ENCODE results near the gene TMEM135. TPM values are rescaled to one million over a fixed set of nuclear protein-coding genes. Genes with fewer than 3 reads are reported as not detected.
A peak's percentile ranks its signal among the peaks of the same experiment; 100 is the strongest.

The TMEM135 gene
- total RNA-seq, 1 experiment from 2014 or later, result 65.5 TPM

GRCh38 chr11:87141980-87142514 lies 104.3 kb downstream of the TMEM135 start:
- Histone ChIP-seq H3K36me3 (ENCODE audit: control insufficient read depth, insufficient read depth, low read length) (no peaks in the 10 kb centered on the region), H3K4me3 (ENCODE audit: low read depth in 2 of 2, low read length in 2 of 2) (no peak overlapping the region), H3K9me3 (ENCODE audit: control insufficient read depth, insufficient read depth, low read depth, low read length) (no peaks in the 10 kb centered on the region), H3K4me1 (ENCODE audit: control insufficient read depth, insufficient read depth, low read length) (peaks cover 11% of the 10 kb centered on the region), H3K27me3 (ENCODE audit: control insufficient read depth, insufficient read depth, low read length) (no peaks in the 10 kb centered on the region), H3K27ac (ENCODE audit: low read length) (no peak overlapping the region)
- no peak for TF ChIP-seq REST (IDR thresholded peaks at IDR 0.05; ENCODE audit: insufficient read depth in 1 of 2, low read depth in 2 of 2, low read length in 1 of 2)
- no peak for TF ChIP-seq SIN3A (IDR thresholded peaks at IDR 0.05; ENCODE audit: borderline replicate concordance, insufficient read depth, low read depth, low read length)
- TF ChIP-seq POLR2AphosphoS5 (IDR thresholded peaks at IDR 0.05; ENCODE audit: low read depth, low read length), result no peak
- TF ChIP-seq CTCF (IDR thresholded peaks at IDR 0.05), result no peak
- TF ChIP-seq TCF7L2 (IDR thresholded peaks at IDR 0.05; ENCODE audit: low read depth, low read length), result no peak
- in situ Hi-C loops (cut with HindIII; ENCODE audit: low pct_unique_long_range_greater_than_20kb, low sequenced_read_pairs), result no loop called here
- intact Hi-C loops (cut with micrococcal nuclease; ENCODE audit: unreplicated experiment), result no loop called here
- no TSS peak for BruUV-seq (replicated peaks)
- ChIA-PET POLR2A (no interaction called here), CTCF (no interaction called here)
- DNase-seq (ENCODE audit: low read depth, low spot score) (no peak), ATAC-seq (peak; percentile 62; the same call in 1 of the 2 replicates)

- H3K27me3 ChIP-seq (ENCODE audit: control insufficient read depth, insufficient read depth, low read length), result no peaks in the 10 kb centered on the region
- intact Hi-C loops (cut with micrococcal nuclease; ENCODE audit: unreplicated experiment) (no loop called here), in situ Hi-C loops (cut with HindIII; ENCODE audit: low pct_unique_long_range_greater_than_20kb, low sequenced_read_pairs) (no loop called here)
- no peak overlapping the region for H3K27ac ChIP-seq (ENCODE audit: low read length)
- H3K9me3 ChIP-seq (ENCODE audit: control insufficient read depth, insufficient read depth, low read depth, low read length), result no peaks in the 10 kb centered on the region
- CTCF ChIA-PET, result interaction anchor here (0.6 kb wide), 1 partner anchor 93 kb away, joined by 3 read pairs; no protein-coding TSS in a partner anchor
- TF ChIP-seq TCF7L2 (IDR thresholded peaks at IDR 0.05; ENCODE audit: low read depth, low read length), result no peak
- DNase-seq (ENCODE audit: low read depth, low spot score) (no peak), ATAC-seq (no peak)
- peaks cover 11% of the 10 kb centered on the region for H3K4me1 ChIP-seq (ENCODE audit: control insufficient read depth, insufficient read depth, low read length)
- no peaks in the 10 kb centered on the region for H3K36me3 ChIP-seq (ENCODE audit: control insufficient read depth, insufficient read depth, low read length)
- no peak overlapping the region for H3K4me3 ChIP-seq (ENCODE audit: low read depth in 2 of 2, low read length in 2 of 2)
- BruUV-seq (replicated peaks), result no TSS peak
- POLR2A ChIA-PET, result no interaction called here
Observed at GRCh38 chr11:87142594-87142993, 104.9 kb downstream of the TMEM135 start.

- Histone ChIP-seq H3K9me3 (ENCODE audit: control insufficient read depth, insufficient read depth, low read depth, low read length) (no peaks in the 10 kb centered on the region), H3K27me3 (ENCODE audit: control insufficient read depth, insufficient read depth, low read length) (no peaks in the 10 kb centered on the region), H3K27ac (ENCODE audit: low read length) (no peak overlapping the region), H3K4me1 (ENCODE audit: control insufficient read depth, insufficient read depth, low read length) (peaks cover 11% of the 10 kb centered on the region), H3K36me3 (ENCODE audit: control insufficient read depth, insufficient read depth, low read length) (no peaks in the 10 kb centered on the region), H3K4me3 (ENCODE audit: low read depth in 2 of 2, low read length in 2 of 2) (no peak overlapping the region)
- in situ Hi-C loops (cut with HindIII; ENCODE audit: low pct_unique_long_range_greater_than_20kb, low sequenced_read_pairs), result no loop called here
- ChIA-PET CTCF (no interaction called here), POLR2A (no interaction called here)
- no peak for DNase-seq (ENCODE audit: low read depth, low spot score)
- BruUV-seq (replicated peaks), result no TSS peak
- intact Hi-C loops (cut with micrococcal nuclease; ENCODE audit: unreplicated experiment), result no loop called here
- no peak for ATAC-seq
- TF ChIP-seq REST (IDR thresholded peaks at IDR 0.05; ENCODE audit: insufficient read depth in 1 of 2, low read depth in 2 of 2, low read length in 1 of 2), result no peak
- no peak for TF ChIP-seq SIN3A (IDR thresholded peaks at IDR 0.05; ENCODE audit: borderline replicate concordance, insufficient read depth, low read depth, low read length)
- TF ChIP-seq TCF7L2 (IDR thresholded peaks at IDR 0.05; ENCODE audit: low read depth, low read length), result no peak
- TF ChIP-seq CTCF (IDR thresholded peaks at IDR 0.05), result no peak
- TF ChIP-seq POLR2AphosphoS5 (IDR thresholded peaks at IDR 0.05; ENCODE audit: low read depth, low read length), result no peak
Observed at GRCh38 chr11:87143641-87144040, 105.9 kb downstream of the TMEM135 start.
